Measurements from ENCODE around the gene ZNF473. TPM values are rescaled to one million over a fixed set of nuclear protein-coding genes. Genes with fewer than 3 reads are reported as not detected.

The ZNF473 gene
- total RNA-seq, 2 experiments from 2014 or later: 10.9 to 12.5 TPM

DNA sequence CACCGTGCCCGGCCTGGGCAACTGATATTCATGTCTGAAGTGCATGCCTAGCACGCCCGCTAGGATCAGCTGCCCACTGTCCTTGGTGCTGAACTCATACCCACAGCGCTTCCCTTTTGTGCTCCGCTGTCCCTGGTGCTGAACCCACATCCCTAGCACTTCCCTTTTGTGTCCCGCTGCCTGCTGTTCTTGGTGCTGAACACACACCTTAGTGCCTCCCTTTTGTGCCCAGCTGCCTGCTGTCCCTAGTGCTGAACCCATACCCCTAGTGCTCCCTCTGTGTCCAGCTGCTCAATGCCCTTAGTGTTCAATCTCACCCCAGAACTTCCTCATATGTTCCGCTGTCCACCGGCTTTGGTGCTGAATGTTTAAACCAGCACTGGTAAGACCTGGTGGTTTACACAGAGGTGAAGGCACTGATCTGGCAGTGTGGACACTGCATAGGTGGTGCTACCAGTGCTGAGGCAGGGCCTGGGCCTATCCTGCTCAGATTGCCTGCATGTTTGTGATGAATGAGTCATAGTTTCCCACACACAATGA lies 38.6 kb upstream of the ZNF473 start:
- intact Hi-C loops (cut with DNase I, micrococcal nuclease): loop anchor here in 1 of 2 experiments (1.0 to 5.0 kb wide), 4 partner anchors 38 to 340 kb away; partner anchors contain the start of genes AKT1S1, ATF5, KCNC3 and NUP62

DNA sequence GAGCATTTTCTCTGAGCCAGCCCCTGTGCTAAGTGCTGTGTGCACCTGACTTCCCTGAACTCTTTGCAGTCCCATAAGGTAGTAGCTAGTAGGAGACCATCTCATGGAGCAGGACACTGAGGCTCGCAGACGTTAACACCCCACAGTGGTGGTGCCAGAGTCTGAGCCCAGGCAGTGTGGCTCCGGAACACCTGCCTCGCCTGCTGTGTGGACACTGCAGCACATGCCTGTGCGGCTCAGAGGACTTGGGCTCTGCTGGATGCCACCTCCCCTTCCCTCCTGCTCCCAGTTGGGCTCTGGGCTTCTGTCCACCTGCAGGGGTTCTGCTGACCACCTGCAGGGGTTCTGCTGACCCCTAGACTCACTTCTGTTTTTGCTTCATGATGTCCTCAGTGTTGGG lies 37.8 kb upstream of the ZNF473 start:
- H3K27me3 Mint-ChIP-seq: no peaks in the 10 kb centered on the region
- H3K4me3 Mint-ChIP-seq: no peak overlapping the region
- intact Hi-C loops (cut with DNase I, micrococcal nuclease): loop anchor here in 1 of 2 experiments (5.0 kb wide), 2 partner anchors 111 to 339 kb away; partner anchors contain the start of genes AKT1S1, KCNC3 and TBC1D17
- H3K9me3 Mint-ChIP-seq (ENCODE audit: low read depth): no peaks in the 10 kb centered on the region
- no peak for ATAC-seq
- H3K4me1 Mint-ChIP-seq: peaks cover 17% of the 10 kb centered on the region
- ChIA-PET POLR2A (interaction anchor here (0.6 to 0.8 kb wide), 2 partner anchors 58 to 296 kb away, joined by 3 to 4 read pairs; no protein-coding TSS in a partner anchor), CTCF (interaction anchor here (1.0 kb wide), 1 partner anchor 9 kb away, joined by 3 read pairs; no protein-coding TSS in a partner anchor)
- DNase-seq: no peak
- H3K27ac Mint-ChIP-seq: no peak overlapping the region
- peaks cover 16% of the 10 kb centered on the region for H3K36me3 Mint-ChIP-seq (ENCODE audit: low read depth)

More for the DNA sequence above, 38.6 kb upstream of the ZNF473 start:
- ATAC-seq: peak; percentile 48
- ChIA-PET POLR2A (interaction anchor here (0.6 to 0.8 kb wide), 2 partner anchors 57 to 296 kb away, joined by 3 to 4 read pairs; no protein-coding TSS in a partner anchor), CTCF (interaction anchor here (0.6 to 1.0 kb wide), 2 partner anchors 10 to 338 kb away, joined by 3 to 6 read pairs; no protein-coding TSS in a partner anchor)
- peak; percentile 91 for DNase-seq
- Mint-ChIP-seq H3K27ac (no peak overlapping the region), H3K4me3 (no peak overlapping the region), H3K27me3 (no peaks in the 10 kb centered on the region), H3K9me3 (ENCODE audit: low read depth) (no peaks in the 10 kb centered on the region), H3K4me1 (peaks cover 17% of the 10 kb centered on the region), H3K36me3 (ENCODE audit: low read depth) (peaks cover 16% of the 10 kb centered on the region)

DNA sequence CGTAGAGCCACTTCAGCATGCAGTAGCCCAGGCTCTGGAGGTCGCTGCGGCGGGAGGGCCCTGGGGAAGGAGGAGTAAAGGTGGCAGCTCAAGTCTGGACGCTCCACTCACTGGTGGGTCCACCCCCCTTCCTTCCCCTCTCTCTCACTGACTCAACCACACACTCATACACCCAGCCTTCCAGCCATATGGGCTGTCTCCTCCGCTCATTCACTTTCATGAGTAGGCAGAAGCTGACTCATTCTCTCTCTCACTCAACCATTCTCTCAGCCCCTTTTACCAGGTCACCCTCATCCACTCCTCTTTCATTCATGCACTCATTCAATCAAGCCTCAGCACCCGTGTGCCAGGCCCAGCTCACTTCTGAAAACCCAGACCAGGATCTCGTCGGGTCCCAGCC lies 37.4 kb upstream of the ZNF473 start:
- Mint-ChIP-seq H3K27me3 (no peaks in the 10 kb centered on the region), H3K4me3 (no peak overlapping the region), H3K4me1 (peaks cover 17% of the 10 kb centered on the region), H3K9me3 (ENCODE audit: low read depth) (no peaks in the 10 kb centered on the region), H3K27ac (no peak overlapping the region), H3K36me3 (ENCODE audit: low read depth) (peaks cover 16% of the 10 kb centered on the region)
- DNase-seq: peak; percentile 47
- POLR2A ChIA-PET: interaction anchor here (0.6 kb wide), 1 partner anchor 54 kb away, joined by 3 read pairs; no protein-coding TSS in a partner anchor
- intact Hi-C loops (cut with DNase I, micrococcal nuclease): loop anchor here in 1 of 2 experiments (5.0 kb wide), 2 partner anchors 111 to 339 kb away; partner anchors contain the start of genes AKT1S1, KCNC3 and TBC1D17
- CTCF ChIA-PET: no interaction called here
- peak; percentile 72 for ATAC-seq

DNA sequence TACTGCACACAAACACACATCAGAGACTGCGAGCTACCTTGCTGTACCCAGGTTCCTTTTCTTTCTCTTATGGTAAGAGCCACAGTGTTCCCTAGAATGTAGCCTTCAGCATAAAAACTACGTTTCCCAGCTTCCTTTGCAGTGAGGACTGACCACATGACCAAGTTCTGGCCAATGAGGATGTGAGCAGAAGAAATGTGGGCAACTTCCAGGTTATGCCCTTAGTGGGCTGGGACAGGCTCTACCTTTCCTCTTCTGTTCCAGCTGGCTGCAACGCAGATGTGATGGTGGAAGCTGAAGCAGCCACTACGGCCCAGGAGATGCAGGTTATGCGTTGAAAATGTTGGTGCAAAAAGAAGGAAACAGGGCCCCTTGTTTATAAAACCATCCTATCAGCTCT lies 28.1 kb upstream of the ZNF473 start:
- intact Hi-C loops (cut with DNase I, micrococcal nuclease): no loop called here
- peak; percentile 42 for DNase-seq
- Mint-ChIP-seq H3K4me3 (no peak overlapping the region), H3K27ac (no peak overlapping the region), H3K9me3 (ENCODE audit: low read depth) (no peaks in the 10 kb centered on the region), H3K27me3 (no peaks in the 10 kb centered on the region), H3K36me3 (ENCODE audit: low read depth) (peaks cover 37% of the 10 kb centered on the region), H3K4me1 (peaks cover 5% of the 10 kb centered on the region)
- ChIA-PET CTCF (no interaction called here), POLR2A (no interaction called here)
- ATAC-seq: peak; percentile 90

DNA sequence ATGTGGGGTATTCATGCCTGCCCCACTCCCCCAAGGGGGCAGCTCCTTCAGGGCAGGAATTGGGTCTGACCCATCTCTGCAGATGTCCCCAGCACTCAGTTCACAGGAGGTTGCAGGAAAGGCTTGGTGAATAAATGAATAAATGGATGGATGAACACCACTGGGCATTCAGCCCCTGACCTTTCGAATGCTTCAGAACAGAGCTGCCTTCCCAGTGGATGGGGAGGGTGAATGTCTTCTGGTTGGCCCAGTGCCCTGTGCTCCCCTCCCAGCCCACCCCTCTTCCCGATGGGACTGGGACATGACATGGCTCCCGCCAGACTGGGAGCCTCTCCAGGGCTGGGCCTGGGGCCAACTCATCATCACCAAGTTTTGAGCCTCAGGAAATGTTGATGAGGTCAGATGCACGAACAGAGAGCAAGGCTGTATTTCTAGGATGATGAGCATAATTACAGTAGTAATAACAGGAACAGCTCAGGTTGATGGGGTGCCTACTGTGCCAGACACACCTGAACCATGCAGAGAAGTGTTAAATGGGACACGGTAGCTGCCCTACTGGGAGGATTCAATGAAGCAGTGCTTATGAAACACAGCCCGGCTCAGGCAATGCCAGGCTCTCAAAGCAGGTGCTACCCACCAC lies 26.3 kb upstream of the ZNF473 start:
- Mint-ChIP-seq H3K4me3 (no peak overlapping the region), H3K36me3 (ENCODE audit: low read depth) (peaks cover 43% of the 10 kb centered on the region), H3K9me3 (ENCODE audit: low read depth) (no peaks in the 10 kb centered on the region), H3K4me1 (peaks cover 14% of the 10 kb centered on the region), H3K27ac (no peak overlapping the region), H3K27me3 (no peaks in the 10 kb centered on the region)
- DNase-seq (no peak), ATAC-seq (no peak)
- POLR2A ChIA-PET: interaction anchor here (0.6 kb wide), 1 partner anchor 47 kb away, joined by 4 read pairs; no protein-coding TSS in a partner anchor
- CTCF ChIA-PET: no interaction called here
- intact Hi-C loops (cut with DNase I, micrococcal nuclease): no loop called here

DNA sequence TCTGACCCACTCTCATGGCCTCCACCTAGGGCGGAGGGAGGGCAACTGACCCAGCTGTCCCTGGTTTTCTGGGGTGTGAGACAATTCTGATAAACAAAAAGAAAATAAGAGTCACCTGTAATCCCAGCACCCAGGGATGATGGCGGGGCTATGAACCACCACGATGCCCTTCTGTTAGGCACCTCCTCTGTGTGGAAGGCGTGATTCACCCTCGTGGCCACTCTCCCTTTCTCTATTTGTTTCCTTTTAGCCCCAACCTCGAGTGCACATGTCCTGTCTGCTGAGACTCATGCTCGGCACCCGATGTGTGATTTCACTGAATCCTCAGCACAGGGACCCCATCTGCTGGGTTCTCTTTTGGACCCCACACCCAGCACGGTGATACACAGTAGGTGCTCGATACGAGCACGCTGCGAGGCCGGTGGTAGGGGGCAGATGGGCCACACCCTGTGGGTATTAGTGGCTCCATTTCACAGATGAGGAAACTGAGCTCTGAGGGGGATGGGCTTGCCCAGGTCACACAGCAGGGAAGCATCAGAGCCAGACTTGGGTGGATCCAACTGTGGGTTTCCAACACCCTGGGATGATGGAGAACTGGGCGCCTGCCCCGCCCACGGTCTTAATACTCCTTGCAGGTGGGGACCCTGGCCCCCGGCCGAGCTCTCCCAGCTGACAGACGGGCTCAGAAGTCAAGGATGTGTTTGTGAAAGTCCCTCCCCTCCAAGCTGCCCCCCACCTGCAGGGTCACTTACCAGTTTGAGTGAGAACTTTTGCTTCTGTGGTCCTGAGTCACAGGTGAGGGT lies 25.6 kb upstream of the ZNF473 start:
- Mint-ChIP-seq H3K9me3 (ENCODE audit: low read depth) (no peaks in the 10 kb centered on the region), H3K27ac (no peak overlapping the region), H3K36me3 (ENCODE audit: low read depth) (peaks cover 43% of the 10 kb centered on the region), H3K4me1 (peaks cover 21% of the 10 kb centered on the region), H3K4me3 (no peak overlapping the region), H3K27me3 (no peaks in the 10 kb centered on the region)
- ATAC-seq (peak; percentile 40), DNase-seq (peak; percentile 42)
- CTCF ChIA-PET: interaction anchor here (0.5 kb wide), 1 partner anchor 283 kb away, joined by 3 read pairs; no protein-coding TSS in a partner anchor
- POLR2A ChIA-PET: interaction anchor here (0.7 kb wide), 1 partner anchor 65 kb away, joined by 4 read pairs; no protein-coding TSS in a partner anchor
- intact Hi-C loops (cut with DNase I, micrococcal nuclease): no loop called here

DNA sequence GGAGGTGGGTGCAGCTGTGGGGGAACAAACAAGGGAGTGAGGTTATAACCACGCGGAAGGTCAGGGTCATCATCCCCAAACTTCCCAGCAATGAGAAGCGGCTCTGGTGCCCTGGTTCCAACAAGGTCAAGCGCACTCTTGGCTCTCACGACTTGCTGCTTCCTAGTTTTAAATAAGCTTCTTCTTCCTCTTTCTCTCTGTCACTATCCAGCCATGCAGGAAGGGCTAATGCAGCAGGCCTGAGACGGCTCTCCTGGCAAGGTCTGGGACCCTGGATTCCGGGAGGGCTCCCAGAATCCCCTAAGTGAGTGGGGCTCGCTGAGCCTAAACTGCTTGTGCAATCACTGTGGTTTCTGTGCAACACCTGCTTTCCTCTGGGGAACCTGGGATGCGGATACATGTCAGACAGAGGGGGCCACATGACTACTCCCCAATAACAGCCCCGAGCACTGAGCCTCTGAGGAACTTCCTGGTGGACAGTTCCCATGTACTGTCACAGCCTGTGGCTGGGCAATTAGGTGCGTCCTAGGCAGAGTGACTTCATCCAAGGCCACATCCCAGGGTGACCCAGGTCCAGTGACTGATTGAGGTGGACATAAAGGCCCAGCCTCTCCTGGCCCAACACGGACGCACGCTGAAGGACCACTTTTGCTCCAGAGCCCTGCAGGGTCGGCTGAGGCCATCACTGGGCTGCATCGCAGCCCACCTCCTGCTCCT lies 24.8 kb upstream of the ZNF473 start:
- Mint-ChIP-seq H3K27me3 (no peaks in the 10 kb centered on the region), H3K27ac (no peak overlapping the region), H3K9me3 (ENCODE audit: low read depth) (no peaks in the 10 kb centered on the region), H3K4me1 (peaks cover 25% of the 10 kb centered on the region), H3K36me3 (ENCODE audit: low read depth) (peaks cover 43% of the 10 kb centered on the region), H3K4me3 (no peak overlapping the region)
- DNase-seq (no peak), ATAC-seq (no peak)
- ChIA-PET CTCF (interaction anchor here (0.5 kb wide), 1 partner anchor 284 kb away, joined by 3 read pairs; no protein-coding TSS in a partner anchor), POLR2A (interaction anchor here (0.7 kb wide), 1 partner anchor 64 kb away, joined by 4 read pairs; no protein-coding TSS in a partner anchor)
- intact Hi-C loops (cut with DNase I, micrococcal nuclease): no loop called here

DNA sequence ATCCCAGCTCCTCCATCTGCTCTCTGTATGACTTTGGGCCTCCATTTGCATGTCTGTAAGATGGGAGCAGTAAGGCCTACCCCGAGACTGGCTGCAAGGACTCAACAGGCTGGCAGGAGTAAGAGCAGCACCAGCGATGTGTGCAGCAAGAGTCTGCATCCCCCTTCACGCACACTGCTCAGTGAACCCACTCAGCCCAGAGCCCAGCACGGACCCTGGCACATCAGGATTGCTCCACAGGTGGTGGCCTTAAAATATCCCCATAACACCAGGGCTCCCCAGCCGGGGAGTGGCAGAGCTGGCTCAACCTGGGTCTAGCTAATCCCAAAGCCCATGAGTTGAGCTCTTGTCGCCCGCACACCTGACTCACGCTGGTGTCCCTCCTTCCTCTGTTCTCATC lies 24.0 kb upstream of the ZNF473 start:
- ATAC-seq (no peak), DNase-seq (no peak)
- Mint-ChIP-seq H3K27me3 (no peaks in the 10 kb centered on the region), H3K9me3 (ENCODE audit: low read depth) (no peaks in the 10 kb centered on the region), H3K36me3 (ENCODE audit: low read depth) (peaks cover 44% of the 10 kb centered on the region), H3K4me1 (peaks cover 25% of the 10 kb centered on the region), H3K27ac (no peak overlapping the region), H3K4me3 (no peak overlapping the region)
- ChIA-PET CTCF (interaction anchor here (0.7 kb wide), 1 partner anchor 98 kb away, joined by 3 read pairs; no protein-coding TSS in a partner anchor), POLR2A (no interaction called here)
- intact Hi-C loops (cut with DNase I, micrococcal nuclease): no loop called here

DNA sequence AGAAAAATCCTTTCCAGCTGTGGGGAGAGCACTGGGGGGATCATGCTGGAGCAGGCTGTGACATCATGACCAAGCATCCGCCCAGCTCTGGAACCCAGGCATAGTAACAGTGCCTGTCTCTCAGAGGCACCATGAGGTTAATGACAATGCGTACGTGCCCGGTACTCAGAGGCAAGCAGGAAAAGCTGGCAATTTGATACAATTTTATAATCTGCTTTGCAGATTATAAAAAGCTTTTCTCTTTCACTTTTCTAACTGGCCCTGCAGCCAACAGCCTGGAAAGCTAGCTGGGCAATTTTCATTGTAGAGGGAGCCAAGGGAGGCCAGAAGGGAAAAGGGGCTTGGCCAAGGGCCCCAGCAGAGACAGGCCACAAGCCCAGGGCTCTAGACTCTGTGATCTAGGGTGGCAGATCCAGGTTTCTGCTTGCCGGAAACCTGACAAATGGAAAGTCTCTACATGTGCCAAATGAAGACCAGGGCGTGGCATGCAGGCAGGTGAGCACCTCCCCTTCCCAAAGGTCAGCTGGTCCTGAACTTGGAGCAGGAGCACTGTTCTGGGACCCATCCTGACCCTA lies 23.3 kb upstream of the ZNF473 start:
- ATAC-seq (no peak), DNase-seq (no peak)
- peaks cover 48% of the 10 kb centered on the region for H3K36me3 Mint-ChIP-seq (ENCODE audit: low read depth)
- no peak overlapping the region for H3K27ac Mint-ChIP-seq
- no peaks in the 10 kb centered on the region for H3K9me3 Mint-ChIP-seq (ENCODE audit: low read depth)
- no peak overlapping the region for H3K4me3 Mint-ChIP-seq
- ChIA-PET POLR2A (no interaction called here), CTCF (interaction anchor here (0.5 to 0.7 kb wide), 2 partner anchors 26 to 99 kb away, joined by 3 read pairs; no protein-coding TSS in a partner anchor)
- intact Hi-C loops (cut with DNase I, micrococcal nuclease): no loop called here
- H3K27me3 Mint-ChIP-seq: no peaks in the 10 kb centered on the region
- peaks cover 25% of the 10 kb centered on the region for H3K4me1 Mint-ChIP-seq

DNA sequence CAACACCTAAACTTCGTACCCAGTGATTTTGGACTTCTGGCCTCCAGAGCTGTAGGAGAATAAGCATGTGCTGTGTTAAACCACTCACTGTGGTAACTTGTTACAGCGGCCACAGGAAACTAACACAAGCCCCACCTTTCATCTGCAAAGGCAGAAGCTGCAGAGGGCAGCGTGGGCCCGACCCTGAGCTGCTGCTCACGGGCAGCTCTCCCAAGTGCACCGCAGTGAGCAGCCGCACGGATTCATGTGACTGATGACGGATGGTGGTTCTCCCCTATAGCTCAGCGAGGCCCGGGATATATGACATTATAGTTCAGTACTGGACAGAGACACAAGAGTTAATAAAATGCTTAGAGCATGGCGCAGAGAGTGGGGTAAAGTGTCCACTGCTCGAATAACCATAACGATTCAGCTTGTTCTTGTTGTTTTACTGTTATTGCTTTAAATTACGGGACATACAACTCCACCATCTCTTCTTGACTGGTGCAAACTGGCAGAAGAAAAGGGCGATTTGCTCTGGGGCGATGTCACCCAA lies 22.5 kb upstream of the ZNF473 start:
- intact Hi-C loops (cut with DNase I, micrococcal nuclease): no loop called here
- POLR2A ChIA-PET: interaction anchor here (0.6 to 0.7 kb wide), 2 partner anchors 10 to 52 kb away, joined by 3 to 4 read pairs; no protein-coding TSS in a partner anchor
- ATAC-seq: no peak
- Mint-ChIP-seq H3K9me3 (ENCODE audit: low read depth) (no peaks in the 10 kb centered on the region), H3K27ac (no peak overlapping the region), H3K36me3 (ENCODE audit: low read depth) (peaks cover 51% of the 10 kb centered on the region), H3K4me1 (peaks cover 25% of the 10 kb centered on the region), H3K27me3 (no peaks in the 10 kb centered on the region), H3K4me3 (no peak overlapping the region)
- CTCF ChIA-PET: no interaction called here
- no peak for DNase-seq

Measured in activated CD4-positive, alpha-beta T cell treated with anti-CD3 and anti-CD28 coated beads for 36 hours (primary cell).